Mesothelial cell of epicardium (in vitro differentiated cells): Measurements from ENCODE around the gene SALL3. TPM values are rescaled to one million over a fixed set of nuclear protein-coding genes. Genes with fewer than 3 reads are reported as not detected.

ENCODE experiments used
- DNase-seq, 2 experiments: peaks; one replicate each; pipeline ENCODE4 v3.0.0; 2021; ENCODE audit warnings: low spot score in 2 of 2; ENCODE audit not compliant: unreplicated experiment in 2 of 2
- H3K27ac Mint-ChIP-seq: 2 replicates; pipeline ENCODE4 v1.8.0; 2021; ENCODE audit warnings: mixed read lengths
- H3K27me3 Mint-ChIP-seq: 2 replicates; pipeline ENCODE4 v1.8.0; 2021; ENCODE audit warnings: low read depth, mixed read lengths
- H3K36me3 Mint-ChIP-seq: 2 replicates; pipeline ENCODE4 v1.8.0; 2021; ENCODE audit warnings: mixed read lengths
- H3K4me1 Mint-ChIP-seq: 2 replicates; pipeline ENCODE4 v1.8.0; 2021; ENCODE audit warnings: mixed read lengths
- H3K4me3 Mint-ChIP-seq: 2 replicates; pipeline ENCODE4 v1.8.0; 2021; ENCODE audit warnings: mild to moderate bottlenecking, moderate library complexity, mixed read lengths
- H3K9me3 Mint-ChIP-seq: 2 replicates; pipeline ENCODE4 v1.8.0; 2021; ENCODE audit warnings: mixed read lengths
- CTCF ChIP-seq: fragments of 200-600 bp; sonication (generic); IDR thresholded peaks from one replicate; pipeline ENCODE4 v1.5.0; 2021; ENCODE audit warnings: antibody characterized with exemption; ENCODE audit not compliant: unreplicated experiment
- total RNA-seq: library from RNA; stranded (reverse); gene quantifications from 3 replicates; pipeline ENCODE4 v1.2.1, GENCODE V29; 2021

Gene SALL3
- total RNA-seq, 1 donor from 2014 or later, result 0.31 TPM

DNA sequence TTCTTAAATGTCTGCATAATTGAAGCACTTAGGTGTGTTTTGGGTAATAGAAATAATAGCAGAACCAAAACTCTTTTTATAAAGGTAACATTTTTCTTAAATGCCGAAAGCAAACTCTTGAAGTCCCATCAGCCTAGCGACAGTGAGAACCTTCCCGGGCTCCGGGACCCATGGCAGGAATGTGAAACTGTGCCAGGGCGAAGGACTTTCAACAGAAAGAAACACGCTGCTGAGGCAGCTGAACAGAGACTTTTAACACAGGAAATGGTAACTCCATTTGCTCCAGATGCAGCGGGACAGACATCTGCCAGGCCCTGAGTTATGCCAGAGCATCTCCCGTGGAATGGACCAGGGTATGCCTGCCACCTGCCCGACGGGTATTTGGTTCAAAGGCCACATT lies 34.3 kb downstream of the SALL3 start:
- no peak for TF ChIP-seq CTCF
- no peak overlapping the region for H3K4me3 Mint-ChIP-seq
- H3K9me3 Mint-ChIP-seq, result no peaks in the 10 kb centered on the region
- H3K27me3 Mint-ChIP-seq, result peaks cover 16% of the 10 kb centered on the region
- DNase-seq, result no peak
- no peak overlapping the region for H3K27ac Mint-ChIP-seq
- no peaks in the 10 kb centered on the region for H3K4me1 Mint-ChIP-seq
- no peaks in the 10 kb centered on the region for H3K36me3 Mint-ChIP-seq

DNA sequence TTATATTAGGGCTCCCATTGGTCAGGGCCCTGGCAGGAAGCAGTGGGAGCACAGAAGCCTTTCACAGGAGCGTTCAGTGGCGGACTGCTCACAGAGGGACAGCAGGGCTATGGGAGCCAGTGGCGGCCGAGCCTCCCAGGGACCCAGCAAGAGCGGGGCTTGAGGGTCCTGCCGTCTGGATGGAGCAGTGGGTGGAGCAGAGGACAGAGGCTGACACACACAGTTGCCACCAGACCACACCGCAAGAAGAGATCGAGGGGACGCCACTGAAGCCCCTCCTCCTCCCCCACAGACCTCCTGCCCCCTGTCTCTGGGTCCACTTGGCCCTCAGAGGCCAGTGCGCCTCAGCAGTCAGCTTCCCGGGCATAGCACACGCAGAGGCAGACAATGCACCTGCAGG lies 39.3 kb downstream of the SALL3 start:
- DNase-seq, result no peak
- no peak overlapping the region for H3K4me3 Mint-ChIP-seq
- TF ChIP-seq CTCF, result no peak

GRCh38 chr18:79019881-79020280 lies 40.3 kb downstream of the SALL3 start:
- peaks cover 6% of the 10 kb centered on the region for H3K9me3 Mint-ChIP-seq
- no peaks in the 10 kb centered on the region for H3K4me1 Mint-ChIP-seq
- H3K27ac Mint-ChIP-seq, result no peak overlapping the region
- no peaks in the 10 kb centered on the region for H3K36me3 Mint-ChIP-seq
- H3K4me3 Mint-ChIP-seq, result no peak overlapping the region
- DNase-seq, result no peak
- no peak for TF ChIP-seq CTCF
- peaks cover 10% of the 10 kb centered on the region for H3K27me3 Mint-ChIP-seq

More for the DNA sequence above, 39.3 kb downstream of the SALL3 start:
- no peaks in the 10 kb centered on the region for H3K36me3 Mint-ChIP-seq
- no peaks in the 10 kb centered on the region for H3K4me1 Mint-ChIP-seq
- no peak overlapping the region for H3K27ac Mint-ChIP-seq
- peaks cover 11% of the 10 kb centered on the region for H3K27me3 Mint-ChIP-seq
- H3K9me3 Mint-ChIP-seq, result peaks cover 6% of the 10 kb centered on the region

GRCh38 chr18:79022603-79023002 lies 43.0 kb downstream of the SALL3 start:
- Mint-ChIP-seq H3K4me1 (no peaks in the 10 kb centered on the region), H3K9me3 (peaks cover 7% of the 10 kb centered on the region), H3K4me3 (no peak overlapping the region), H3K36me3 (no peaks in the 10 kb centered on the region), H3K27me3 (peaks cover 6% of the 10 kb centered on the region), H3K27ac (no peak overlapping the region)
- DNase-seq, result no peak
- no peak for TF ChIP-seq CTCF

GRCh38 chr18:79026491-79026890 lies 46.9 kb downstream of the SALL3 start:
- Mint-ChIP-seq H3K4me3 (no peak overlapping the region), H3K27me3 (no peaks in the 10 kb centered on the region), H3K27ac (no peak overlapping the region), H3K36me3 (no peaks in the 10 kb centered on the region), H3K4me1 (no peaks in the 10 kb centered on the region), H3K9me3 (peaks cover 33% of the 10 kb centered on the region)
- DNase-seq, result no peak
- peak; percentile 21 for TF ChIP-seq CTCF

GRCh38 chr18:79030680-79031079 lies 51.1 kb downstream of the SALL3 start:
- no peak overlapping the region for H3K4me3 Mint-ChIP-seq
- no peaks in the 10 kb centered on the region for H3K36me3 Mint-ChIP-seq
- no peaks in the 10 kb centered on the region for H3K4me1 Mint-ChIP-seq
- H3K27ac Mint-ChIP-seq, result no peak overlapping the region
- no peaks in the 10 kb centered on the region for H3K27me3 Mint-ChIP-seq
- peaks cover 32% of the 10 kb centered on the region for H3K9me3 Mint-ChIP-seq
- TF ChIP-seq CTCF, result no peak
- no peak for DNase-seq
